H9 (cell line): ENCODE data around the gene GCLM. TPM values are rescaled to one million over a fixed set of nuclear protein-coding genes. Genes with fewer than 3 reads are reported as not detected.

ENCODE experiments used
- DNase-seq: peaks from one replicate; pipeline ENCODE4 v3.0.0-alpha.2; 2017
- H2AFZ ChIP-seq: one replicate; pipeline ENCODE4 v1.6.1; 2013; ENCODE audit warnings: mild to moderate bottlenecking, low read length, control low read depth, moderate library complexity
- H2AK5ac ChIP-seq: 2 replicates; pipeline ENCODE4 v1.6.1; 2013; ENCODE audit warnings: low read length, control low read depth, mixed read lengths; ENCODE audit not compliant: insufficient read length
- H2BK120ac ChIP-seq: one replicate; pipeline ENCODE4 v1.6.1; 2013; ENCODE audit warnings: low read depth, mild to moderate bottlenecking, low read length, control low read depth, inconsistent platforms; ENCODE audit not compliant: poor library complexity, severe bottlenecking
- H2BK12ac ChIP-seq: 2 replicates; pipeline ENCODE4 v1.6.1; 2013; ENCODE audit warnings: low read length, control low read depth, mixed read lengths, low read depth; ENCODE audit not compliant: insufficient read length
- H2BK15ac ChIP-seq: 2 replicates; pipeline ENCODE4 v1.6.1; 2013; ENCODE audit warnings: low read depth, low read length, control low read depth
- H2BK20ac ChIP-seq: one replicate; pipeline ENCODE4 v1.6.1; 2013; ENCODE audit warnings: low read depth, mild to moderate bottlenecking, low read length, control low read depth, inconsistent platforms; ENCODE audit not compliant: poor library complexity, severe bottlenecking
- H2BK5ac ChIP-seq: 2 replicates; pipeline ENCODE4 v1.6.1; 2013; ENCODE audit warnings: low read length, control low read depth, mixed read lengths; ENCODE audit not compliant: insufficient read length
- H3K14ac ChIP-seq: 2 replicates; pipeline ENCODE4 v1.6.1; 2013; ENCODE audit warnings: low read length, control low read depth; ENCODE audit not compliant: insufficient read depth
- H3K18ac ChIP-seq: 2 replicates; pipeline ENCODE4 v1.6.1; 2013; ENCODE audit warnings: low read depth, mild to moderate bottlenecking, mixed read lengths, low read length, control low read depth; ENCODE audit not compliant: insufficient read length
- H3K23ac ChIP-seq: 2 replicates; pipeline ENCODE4 v1.6.1; 2013; ENCODE audit warnings: low read length, control low read depth, mixed read lengths, low read depth; ENCODE audit not compliant: insufficient read length
- H3K23me2 ChIP-seq: 2 replicates; pipeline ENCODE4 v1.6.1; 2013; ENCODE audit warnings: low read depth, mild to moderate bottlenecking, mixed read lengths, low read length, control low read depth; ENCODE audit not compliant: insufficient read length, poor library complexity, severe bottlenecking
- H3K27ac ChIP-seq: 2 replicates; pipeline ENCODE4 v1.5.1; 2013; ENCODE audit warnings: low read length, control low read depth, mixed read lengths, low read depth; ENCODE audit not compliant: insufficient read length
- H3K27me3 ChIP-seq: 2 replicates; pipeline ENCODE4 v1.6.1; 2013; ENCODE audit warnings: low read length, control low read depth, inconsistent platforms; ENCODE audit not compliant: insufficient read depth
- H3K4ac ChIP-seq: 2 replicates; pipeline ENCODE4 v1.6.1; 2013; ENCODE audit warnings: low read depth, mild to moderate bottlenecking, control low read depth, inconsistent platforms, low read length, moderate library complexity
- H3K4me1 ChIP-seq: 2 replicates; pipeline ENCODE4 v1.6.1; 2013; ENCODE audit warnings: low read length, control low read depth, inconsistent platforms; ENCODE audit not compliant: insufficient read depth
- H3K4me2 ChIP-seq: 2 replicates; pipeline ENCODE4 v1.6.1; 2013; ENCODE audit warnings: low read length, control low read depth, mixed read lengths; ENCODE audit not compliant: insufficient read length, insufficient read depth
- H3K56ac ChIP-seq: 2 replicates; pipeline ENCODE4 v1.6.1; 2013; ENCODE audit warnings: low read depth, mild to moderate bottlenecking, mixed read lengths, low read length, control low read depth; ENCODE audit not compliant: insufficient read length
- H3K79me1 ChIP-seq: 2 replicates; pipeline ENCODE4 v1.6.1; 2013; ENCODE audit warnings: low read depth, mild to moderate bottlenecking, moderate library complexity, low read length, control low read depth, inconsistent platforms; ENCODE audit not compliant: insufficient read depth, poor library complexity, severe bottlenecking
- H3K79me2 ChIP-seq: 2 replicates; pipeline ENCODE4 v1.6.1; 2013; ENCODE audit warnings: low read length, control low read depth, inconsistent platforms; ENCODE audit not compliant: insufficient read depth
- H3K9ac ChIP-seq: 2 replicates; pipeline ENCODE4 v1.6.1; 2013; ENCODE audit warnings: low read length, control low read depth, mixed read lengths; ENCODE audit not compliant: insufficient read length; ENCODE audit errors: extremely low read depth
- H3K9me3 ChIP-seq: one replicate; pipeline ENCODE4 v1.6.1; 2013; ENCODE audit warnings: low read depth, low read length, inconsistent platforms; ENCODE audit not compliant: control insufficient read depth
- H3T11ph ChIP-seq: one replicate; pipeline ENCODE4 v1.6.1; 2013; ENCODE audit warnings: mild to moderate bottlenecking, low read length, control low read depth, inconsistent platforms
- H4K20me1 ChIP-seq: one replicate; pipeline ENCODE4 v1.6.1; 2013; ENCODE audit not compliant: control insufficient read depth, insufficient read length, insufficient read depth
- H4K5ac ChIP-seq: 2 replicates; pipeline ENCODE4 v1.6.1; 2013; ENCODE audit warnings: low read depth, mild to moderate bottlenecking, mixed read lengths, low read length, control low read depth; ENCODE audit not compliant: insufficient read length
- H4K8ac ChIP-seq: replicated peaks from 2 replicates; pipeline ENCODE4 v1.6.1; 2013; ENCODE audit warnings: low read length, control low read depth, mixed read lengths, low read depth; ENCODE audit not compliant: insufficient read length
- H4K91ac ChIP-seq: 2 replicates; pipeline ENCODE4 v1.6.1; 2013; ENCODE audit warnings: low read depth, mild to moderate bottlenecking, moderate library complexity, mixed read lengths, low read length, control low read depth; ENCODE audit not compliant: insufficient read length
- H3K27ac Mint-ChIP-seq, 3 experiments: 2 replicates in 2 of 3; 3 replicates in 1 of 3; pipeline ENCODE4 v1.8.0; 2020 to 2021; ENCODE audit warnings: mixed read lengths in 3 of 3, mild to moderate bottlenecking in 1 of 3, moderate library complexity in 1 of 3
- H3K27me3 Mint-ChIP-seq: 2 replicates; pipeline ENCODE4 v1.8.0; 2021; ENCODE audit warnings: low read depth, mild to moderate bottlenecking, moderate library complexity, mixed read lengths
- H3K36me3 Mint-ChIP-seq, 3 experiments: 2 replicates in 2 of 3; 3 replicates in 1 of 3; pipeline ENCODE4 v1.8.0; 2020 to 2021; ENCODE audit warnings: low read depth in 3 of 3, mixed read lengths in 3 of 3; ENCODE audit not compliant: insufficient read depth in 1 of 3
- H3K4me1 Mint-ChIP-seq, 2 experiments: 2 replicates each; pipeline ENCODE4 v1.8.0; 2020; ENCODE audit warnings: mixed read lengths in 2 of 2
- H3K4me3 Mint-ChIP-seq, 2 experiments: 2 replicates in 1 of 2; 3 replicates in 1 of 2; pipeline ENCODE4 v1.8.0; 2020 to 2021; ENCODE audit warnings: mild to moderate bottlenecking in 2 of 2, mixed read lengths in 2 of 2, moderate library complexity in 1 of 2
- H3K9me3 Mint-ChIP-seq, 2 experiments: 2 replicates in 1 of 2; 3 replicates in 1 of 2; pipeline ENCODE4 v1.8.0; 2020; ENCODE audit warnings: mild to moderate bottlenecking in 2 of 2, mixed read lengths in 2 of 2, moderate library complexity in 1 of 2
- WGBS: extraction: QIAGEN DNeasy Blood & Tissue Kit; methylation state at CpG from one replicate; pipeline ENCODE4 v1.1.7; 2013; ENCODE audit warnings: missing lambda C conversion rate, low lambda C conversion rate, mixed read lengths; ENCODE audit not compliant: insufficient read length; ENCODE audit errors: extremely low coverage; 5-methylcytosine and 5-hydroxymethylcytosine counted together
- total RNA-seq: library from RNA; stranded (reverse); gene quantifications from 2 replicates; pipeline ENCODE4 v1.2.1, GENCODE V29; 2021
- TF ChIP-seq, protein P1 (sequence below): fragments of 200-600 bp; sonication (generic); conservative IDR thresholded peaks from 3 replicates; pipeline ENCODE4 v1.8.0; 2021; ENCODE audit warnings: antibody characterized with exemption, mild to moderate bottlenecking

The GCLM gene
- total RNA-seq, 1 experiment from 2014 or later = 14.9 TPM

DNA sequence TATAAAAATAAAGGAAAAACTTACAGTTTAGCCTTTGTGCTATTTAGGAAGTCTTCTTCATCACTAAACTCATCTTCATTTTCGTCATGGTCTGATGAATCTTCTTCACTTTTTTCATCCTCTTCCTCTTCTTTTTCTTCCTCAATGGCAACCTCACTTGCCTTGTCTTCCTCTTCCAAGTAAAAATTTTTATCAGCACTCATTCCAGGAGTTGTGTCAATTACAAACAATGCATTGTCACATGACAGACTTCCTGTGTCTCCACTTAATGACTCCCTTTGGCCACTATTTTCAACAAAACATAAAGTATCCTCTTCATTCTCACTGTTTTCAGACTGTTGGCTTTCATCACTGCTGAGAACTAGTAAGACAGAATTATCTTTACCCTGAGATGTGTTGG lies 33.0 kb downstream of the GCLM start:
- Histone ChIP-seq H3K18ac (no peak overlapping the region), H2AK5ac (no peak overlapping the region), H4K8ac (no peak overlapping the region), H4K91ac (no peak overlapping the region), H3K4me1 (no peaks in the 10 kb centered on the region), H3K14ac (no peak overlapping the region), H2BK12ac (no peak overlapping the region), H3K79me1 (peaks cover 10% of the 10 kb centered on the region), H4K5ac (no peak overlapping the region), H4K20me1 (no peaks in the 10 kb centered on the region), H2BK5ac (no peak overlapping the region), H3K23me2 (peaks cover 13% of the 10 kb centered on the region), H3K4ac (no peak overlapping the region), H3K56ac (no peak overlapping the region), H2BK15ac (no peak overlapping the region), H3T11ph (no peak overlapping the region), H3K23ac (no peak overlapping the region), H3K27me3 (no peaks in the 10 kb centered on the region), H3K27ac (no peak overlapping the region), H2AFZ (no peak overlapping the region), H2BK120ac (no peak overlapping the region), H3K4me2 (peak overlapping the region; percentile 4), H3K9me3 (no peaks in the 10 kb centered on the region), H2BK20ac (no peak overlapping the region), H3K79me2 (peaks cover 22% of the 10 kb centered on the region; the same call in 1 of the 2 replicates), H3K9ac (no peak overlapping the region)
- H3K27ac Mint-ChIP-seq = no peak overlapping the region
- no peaks in the 10 kb centered on the region for H3K27me3 Mint-ChIP-seq
- no peaks in the 10 kb centered on the region for H3K9me3 Mint-ChIP-seq
- peaks cover 42 to 59% (median 55%) of the 10 kb centered on the region in 3 experiments for H3K36me3 Mint-ChIP-seq
- H3K4me1 Mint-ChIP-seq = peaks cover 15 to 16% of the 10 kb centered on the region in 2 experiments
- H3K4me3 Mint-ChIP-seq = peak overlapping the region; percentile 10 to 22; a peak in 3 of 5 replicates
- DNase-seq = no peak
- no CpG with 5 or more reads among the region's 1 CpG for WGBS
- TF ChIP-seq, protein P1, sequence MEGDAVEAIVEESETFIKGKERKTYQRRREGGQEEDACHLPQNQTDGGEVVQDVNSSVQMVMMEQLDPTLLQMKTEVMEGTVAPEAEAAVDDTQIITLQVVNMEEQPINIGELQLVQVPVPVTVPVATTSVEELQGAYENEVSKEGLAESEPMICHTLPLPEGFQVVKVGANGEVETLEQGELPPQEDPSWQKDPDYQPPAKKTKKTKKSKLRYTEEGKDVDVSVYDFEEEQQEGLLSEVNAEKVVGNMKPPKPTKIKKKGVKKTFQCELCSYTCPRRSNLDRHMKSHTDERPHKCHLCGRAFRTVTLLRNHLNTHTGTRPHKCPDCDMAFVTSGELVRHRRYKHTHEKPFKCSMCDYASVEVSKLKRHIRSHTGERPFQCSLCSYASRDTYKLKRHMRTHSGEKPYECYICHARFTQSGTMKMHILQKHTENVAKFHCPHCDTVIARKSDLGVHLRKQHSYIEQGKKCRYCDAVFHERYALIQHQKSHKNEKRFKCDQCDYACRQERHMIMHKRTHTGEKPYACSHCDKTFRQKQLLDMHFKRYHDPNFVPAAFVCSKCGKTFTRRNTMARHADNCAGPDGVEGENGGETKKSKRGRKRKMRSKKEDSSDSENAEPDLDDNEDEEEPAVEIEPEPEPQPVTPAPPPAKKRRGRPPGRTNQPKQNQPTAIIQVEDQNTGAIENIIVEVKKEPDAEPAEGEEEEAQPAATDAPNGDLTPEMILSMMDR = no peak
